Measurements from ENCODE around the gene PPP1R13B.

DNA sequence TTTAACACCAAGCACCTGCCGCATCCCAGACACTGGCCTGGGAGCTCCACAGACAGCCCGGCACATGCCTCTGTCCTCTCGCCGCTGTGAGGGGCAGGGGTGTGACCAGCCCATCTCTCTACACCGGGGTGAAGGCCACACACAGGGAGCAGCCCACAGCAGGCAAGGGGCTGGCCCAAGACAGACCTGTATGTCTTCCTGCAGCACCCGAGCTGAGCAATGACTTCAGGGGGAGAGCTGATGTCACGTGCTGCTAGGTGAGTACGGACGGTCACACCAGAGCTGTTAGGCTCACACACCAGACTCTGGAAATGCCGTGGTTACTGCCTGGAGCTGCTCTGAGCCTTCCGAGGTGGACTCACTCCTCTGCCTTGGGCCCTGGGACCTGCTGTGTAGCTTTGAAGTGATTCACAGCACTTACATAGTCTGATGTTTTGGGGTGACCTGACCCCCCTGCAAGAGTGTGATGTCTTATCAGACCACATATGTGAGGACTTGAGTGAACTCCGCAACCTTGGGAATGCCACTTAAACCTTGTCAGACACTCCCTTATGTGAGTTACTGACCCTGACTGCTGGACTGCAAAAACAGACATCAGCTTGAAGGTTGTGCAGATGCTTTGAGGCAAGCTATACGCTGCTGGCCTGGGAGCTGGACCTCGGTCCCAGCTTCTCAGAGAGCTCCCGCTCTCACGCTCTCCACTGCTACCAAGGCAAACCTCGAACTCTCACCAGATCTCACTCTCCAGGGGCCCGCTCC lies 133.9 kb downstream of the PPP1R13B start:
- TF ChIP-seq, protein P1, sequence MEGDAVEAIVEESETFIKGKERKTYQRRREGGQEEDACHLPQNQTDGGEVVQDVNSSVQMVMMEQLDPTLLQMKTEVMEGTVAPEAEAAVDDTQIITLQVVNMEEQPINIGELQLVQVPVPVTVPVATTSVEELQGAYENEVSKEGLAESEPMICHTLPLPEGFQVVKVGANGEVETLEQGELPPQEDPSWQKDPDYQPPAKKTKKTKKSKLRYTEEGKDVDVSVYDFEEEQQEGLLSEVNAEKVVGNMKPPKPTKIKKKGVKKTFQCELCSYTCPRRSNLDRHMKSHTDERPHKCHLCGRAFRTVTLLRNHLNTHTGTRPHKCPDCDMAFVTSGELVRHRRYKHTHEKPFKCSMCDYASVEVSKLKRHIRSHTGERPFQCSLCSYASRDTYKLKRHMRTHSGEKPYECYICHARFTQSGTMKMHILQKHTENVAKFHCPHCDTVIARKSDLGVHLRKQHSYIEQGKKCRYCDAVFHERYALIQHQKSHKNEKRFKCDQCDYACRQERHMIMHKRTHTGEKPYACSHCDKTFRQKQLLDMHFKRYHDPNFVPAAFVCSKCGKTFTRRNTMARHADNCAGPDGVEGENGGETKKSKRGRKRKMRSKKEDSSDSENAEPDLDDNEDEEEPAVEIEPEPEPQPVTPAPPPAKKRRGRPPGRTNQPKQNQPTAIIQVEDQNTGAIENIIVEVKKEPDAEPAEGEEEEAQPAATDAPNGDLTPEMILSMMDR (IDR thresholded peaks at IDR 0.05): no peak
- no peak for TF ChIP-seq POLR2A (IDR thresholded peaks at IDR 0.05)
